SK-N-SH (cell line): ENCODE measurements around the gene TUBB2B. TPM values are rescaled to one million over a fixed set of nuclear protein-coding genes. Genes with fewer than 3 reads are reported as not detected.

Experiments used
- CTCF ChIA-PET: fragments of 300-600, 350-600 bp; formaldehyde crosslinking; extraction: SDS; loops from one replicate; lab custom pipeline; 2021; lab: Yijun Ruan, JAX
- POLR2A ChIA-PET: fragments of 350-600 bp; sonication (Branson Sonifier 250); formaldehyde crosslinking; extraction: SDS; loops from one replicate; lab custom pipeline; 2020; ENCODE audit warnings: antibody characterized with exemption, inconsistent platforms; lab: Yijun Ruan, JAX
- DNase-seq: peaks from one replicate; pipeline ENCODE4 v3.0.0; 2012
- H2AFZ ChIP-seq: fragments of 200-600 bp; sonication (generic); 2 replicates; pipeline ENCODE4 v1.8.1; 2016; ENCODE audit warnings: antibody characterized with exemption, mild to moderate bottlenecking, low read depth
- H3F3A ChIP-seq: fragments of 200-600 bp; sonication (generic); replicated peaks from 2 replicates; pipeline ENCODE3; 2016; ENCODE audit warnings: antibody characterized with exemption, mild to moderate bottlenecking; ENCODE audit not compliant: insufficient read depth
- H3K27ac ChIP-seq, 2 experiments: fragments of 200-500 bp in 1 of 2; fragments of 200-600 bp in 1 of 2; sonication (Bioruptor generic) in 1 of 2; sonication (generic), shearing (Covaris generic) in 1 of 2; 2 replicates each; pipeline versions ENCODE4 v1.5.1 to v1.6.1; 2014 to 2016; ENCODE audit warnings: low read depth in 2 of 2, inconsistent platforms in 1 of 2, low read length in 1 of 2, mild to moderate bottlenecking in 1 of 2, mixed read lengths in 1 of 2
- H3K27me3 ChIP-seq: fragments of 200-600 bp; sonication (generic), shearing (Covaris generic); 2 replicates; pipeline ENCODE4 v1.6.1; 2016; ENCODE audit warnings: mixed run types; ENCODE audit not compliant: insufficient read depth
- H3K36me3 ChIP-seq, 2 experiments: fragments of 200-500 bp in 1 of 2; fragments of 200-600 bp in 1 of 2; sonication (Bioruptor generic) in 1 of 2; sonication (generic) in 1 of 2; replicated peaks in 1 of 2; 2 replicates each; pipeline versions ENCODE3 to v1.5.1; 2014 to 2016; ENCODE audit warnings: low read length in 1 of 2, mild to moderate bottlenecking in 1 of 2; ENCODE audit not compliant: insufficient read depth in 2 of 2, control insufficient read depth in 1 of 2
- H3K4me1 ChIP-seq, 2 experiments: fragments of 200-500 bp in 1 of 2; fragments of 200-600 bp in 1 of 2; sonication (Bioruptor generic) in 1 of 2; sonication (generic), shearing (Covaris generic) in 1 of 2; 2 replicates each; pipeline versions ENCODE4 v1.5.1 to v1.6.1; 2014 to 2016; ENCODE audit warnings: low read depth in 1 of 2, low read length in 1 of 2, mixed run types in 1 of 2; ENCODE audit not compliant: insufficient read depth in 2 of 2, control insufficient read depth in 1 of 2
- H3K4me2 ChIP-seq: fragments of 200-600 bp; sonication (generic), shearing (Covaris generic); 2 replicates; pipeline ENCODE4 v1.6.1; 2017; ENCODE audit warnings: mixed run types
- H3K4me3 ChIP-seq, 2 experiments: fragments of 200-500 bp in 1 of 2; fragments of 200-600 bp in 1 of 2; sonication (Bioruptor generic) in 1 of 2; sonication (generic), shearing (Covaris generic) in 1 of 2; 2 replicates each; pipeline versions ENCODE4 v1.5.1 to v1.8.1; 2014 to 2016; ENCODE audit warnings: low read depth in 2 of 2, inconsistent platforms in 1 of 2, low read length in 1 of 2, mild to moderate bottlenecking in 1 of 2, mixed read lengths in 1 of 2, moderate library complexity in 1 of 2
- H3K79me2 ChIP-seq: fragments of 200-600 bp; sonication (generic); 2 replicates; pipeline ENCODE4 v1.8.1; 2017; ENCODE audit warnings: mild to moderate bottlenecking; ENCODE audit not compliant: insufficient read depth
- H3K9ac ChIP-seq: fragments of 200-600 bp; sonication (generic); 2 replicates; pipeline ENCODE4 v1.6.1; 2017; ENCODE audit warnings: mixed run types
- H3K9me2 ChIP-seq: fragments of 200-600 bp; sonication (generic); 2 replicates; pipeline ENCODE4 v1.6.1; 2017; ENCODE audit warnings: mixed run types
- H3K9me3 ChIP-seq: fragments of 200-600 bp; sonication (generic); 2 replicates; pipeline ENCODE4 v1.6.1; 2017; ENCODE audit warnings: mixed run types, mild to moderate bottlenecking, moderate library complexity
- H4K20me1 ChIP-seq: fragments of 200-600 bp; sonication (generic); 2 replicates; pipeline ENCODE4 v1.6.1; 2017; ENCODE audit warnings: mild to moderate bottlenecking, mixed run types; ENCODE audit not compliant: insufficient read depth
- FOXM1 ChIP-seq: IDR thresholded peaks from 2 replicates; pipeline ENCODE4 v1.4.0; 2012; ENCODE audit warnings: low read depth, mild to moderate bottlenecking
- IRF3 ChIP-seq: fragments of 150-350 bp; IDR thresholded peaks from 2 replicates; pipeline ENCODE4 v1.6.1; 2016; ENCODE audit warnings: mild to moderate bottlenecking, low read depth, low read length
- REST ChIP-seq: IDR thresholded peaks from 2 replicates; pipeline ENCODE4 v1.6.1; 2012; ENCODE audit warnings: mild to moderate bottlenecking, low read depth, low read length, moderate library complexity
- TAF1 ChIP-seq: IDR thresholded peaks from 2 replicates; pipeline ENCODE4 v1.6.1; 2012; ENCODE audit warnings: low read depth, mild to moderate bottlenecking, low read length, moderate library complexity, borderline replicate concordance
- TCF12 ChIP-seq: IDR thresholded peaks from 2 replicates; pipeline ENCODE4 v1.4.0; 2012
- USF1 ChIP-seq: IDR thresholded peaks from 2 replicates; pipeline ENCODE4 v1.4.0; 2012; ENCODE audit warnings: low read depth, borderline replicate concordance
- WGBS: methylation state at CpG from one replicate; pipeline ENCODE4 v1.1.6; 2017; ENCODE audit warnings: low lambda C conversion rate; 5-methylcytosine and 5-hydroxymethylcytosine counted together
- polyA plus RNA-seq, 3 experiments: library from polyadenylated mRNA; depleted of rRNA; stranded (reverse); fragments of >200 nt; gene quantifications; 2 replicates each; pipeline ENCODE4 v1.2.3, GENCODE V29; 2012

Gene TUBB2B
- polyA plus RNA-seq, 1 of the 3 experiments (the other 2 are of a cell fraction), result 162 TPM

- no peak for TF ChIP-seq FOXM1
Measured at GRCh38 chr6:3271756-3272155, 44.3 kb upstream of the TUBB2B start (continued).

- TF ChIP-seq USF1, result no peak
- TF ChIP-seq TCF12, result no peak
- no peak for TF ChIP-seq TAF1
- TF ChIP-seq IRF3, result no peak
- TF ChIP-seq, all 33 proteins: peak for 0
- CTCF ChIA-PET, result interaction anchor here (0.9 to 2.1 kb wide), 3 partner anchors 9 to 720 kb away, joined by 3 to 9 read pairs (median 4); no protein-coding TSS in a partner anchor
- no peak for DNase-seq
- H3K4me2 ChIP-seq, result no peak overlapping the region
- H3K9ac ChIP-seq, result no peak overlapping the region
- no peak overlapping the region for H2AFZ ChIP-seq
- peaks cover 8 to 56% of the 10 kb centered on the region in 2 experiments for H3K36me3 ChIP-seq
- POLR2A ChIA-PET, result no interaction called here
- WGBS, result 100% methylated on average over 3 of the region's 15 CpGs
- no peak overlapping the region for H3K27ac ChIP-seq
- no peaks in the 10 kb centered on the region for H3F3A ChIP-seq
- H3K4me3 ChIP-seq, result no peak overlapping the region
- H3K27me3 ChIP-seq, result no peaks in the 10 kb centered on the region
- H4K20me1 ChIP-seq, result no peaks in the 10 kb centered on the region
- peaks cover 7% of the 10 kb centered on the region; the same call in 1 of the 2 replicates for H3K79me2 ChIP-seq
- H3K9me3 ChIP-seq, result no peaks in the 10 kb centered on the region
- no peaks in the 10 kb centered on the region; a peak in 1 of 4 replicates for H3K4me1 ChIP-seq
- no peaks in the 10 kb centered on the region for H3K9me2 ChIP-seq
Measured at GRCh38 chr6:3270258-3270657, 42.8 kb upstream of the TUBB2B start.

- H3K9me2 ChIP-seq, result no peaks in the 10 kb centered on the region
- peaks cover 16% of the 10 kb centered on the region; the same call in 1 of the 2 replicates for H3K79me2 ChIP-seq
- no peak overlapping the region for H3K27ac ChIP-seq
- DNase-seq, result no peak
- H3K9ac ChIP-seq, result no peak overlapping the region
- H3K4me1 ChIP-seq, result no peaks in the 10 kb centered on the region; a peak in 1 of 4 replicates
- no peak overlapping the region for H3K4me2 ChIP-seq
- no peaks in the 10 kb centered on the region for H3K27me3 ChIP-seq
- ChIA-PET CTCF (interaction anchor here (0.9 to 1.2 kb wide), 2 partner anchors 463 to 721 kb away, joined by 3 to 4 read pairs; no protein-coding TSS in a partner anchor), POLR2A (no interaction called here)
- H3K9me3 ChIP-seq, result no peaks in the 10 kb centered on the region
- H3K4me3 ChIP-seq, result no peak overlapping the region
- no peaks in the 10 kb centered on the region for H4K20me1 ChIP-seq
- WGBS, result 92% methylated on average over 27 of the region's 27 CpGs
- TF ChIP-seq REST, result no peak
- peaks cover 8 to 60% of the 10 kb centered on the region in 2 experiments for H3K36me3 ChIP-seq
- H3F3A ChIP-seq, result no peaks in the 10 kb centered on the region
- H2AFZ ChIP-seq, result no peak overlapping the region
Measured at GRCh38 chr6:3269281-3269975, 42.0 kb upstream of the TUBB2B start.
